GM12874 (cell line): ENCODE data around the gene ZNF705A.
"Not testable (repeated sequence)": the region's sequence is repeated elsewhere in the genome, so short reads cannot be mapped to it uniquely, and the experiment has no call there.

Experiments
- CTCF ChIP-seq: IDR thresholded peaks from 2 replicates; pipeline ENCODE4 v1.5.1; 2011; ENCODE audit warnings: low read depth, mild to moderate bottlenecking, control low read depth, low read length, moderate library complexity; ENCODE audit not compliant: insufficient read depth

The ZNF705A gene

GRCh38 chr12:8146442-8146771, 10.4 kb upstream of the ZNF705A start:
- no peak for TF ChIP-seq CTCF

- TF ChIP-seq CTCF, result no peak
These were observed 2.3 kb upstream of the ZNF705A start for GRCh38 chr12:8154526-8154925.

- TF ChIP-seq CTCF, result no peak
These were observed 399 bp upstream of the ZNF705A start for GRCh38 chr12:8156416-8156815.

GRCh38 chr12:8157484-8158198, 826 bp downstream of the ZNF705A start:
- TF ChIP-seq CTCF, result no peak

- peak; percentile 58 for TF ChIP-seq CTCF
These were observed 23.3 kb downstream of the ZNF705A start for GRCh38 chr12:8179989-8180585.

GRCh38 chr12:8226355-8226754, 69.5 kb downstream of the ZNF705A start:
- TF ChIP-seq CTCF, result no peak

- TF ChIP-seq CTCF, result not testable (repeated sequence)
These were observed 70.3 kb downstream of the ZNF705A start, which contains the start of gene FAM90A1 for GRCh38 chr12:8226992-8227731. Gene FAM90A1, minus strand, starts transcription at chr12:8227618. Its CDS starts 2,786 bp downstream, at chr12:8224832.
